ENCODE measurements around the gene FAM13A.
"Not testable (repeated sequence)": the region's sequence is repeated elsewhere in the genome, so short reads cannot be mapped to it uniquely, and the experiment has no call there.

The FAM13A gene

GRCh38 chr4:88995874-88996273, 61.1 kb downstream of the FAM13A start:
- no peak for TF ChIP-seq CTCF (IDR thresholded peaks at IDR 0.05; ENCODE audit: borderline replicate concordance, control extremely low read depth, extremely low read depth, insufficient read depth, missing control alignments)
- in situ Hi-C loops (cut with MboI; ENCODE audit: low sequenced_read_pairs, unreplicated experiment): no loop called here

DNA sequence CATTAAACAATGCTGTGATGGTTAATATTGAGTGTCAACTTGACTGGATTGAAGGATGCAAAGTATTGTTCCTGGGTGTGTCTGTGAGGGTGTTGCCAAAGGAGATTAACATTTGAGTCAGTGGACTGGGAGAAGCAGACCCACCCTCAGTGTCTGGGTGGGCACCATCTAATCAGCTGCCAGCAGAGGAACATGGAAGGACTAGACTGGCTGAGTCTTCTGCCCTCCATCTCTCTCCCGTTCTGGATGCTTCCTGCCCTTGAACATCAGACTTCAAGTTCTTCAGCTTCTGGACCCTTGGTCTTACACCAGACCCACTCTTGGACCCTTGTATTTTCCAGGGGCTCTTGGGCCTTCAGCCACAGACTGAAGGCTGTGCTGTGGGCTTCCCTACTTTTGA, 61.7 kb downstream of the FAM13A start:
- DNase-seq (ENCODE audit: low spot score); in situ Hi-C loops (cut with MboI; ENCODE audit: low sequenced_read_pairs, unreplicated experiment): not testable (repeated sequence)

More at GRCh38 chr4:88995874-88996273, 61.1 kb downstream of the FAM13A start:
- DNase-seq (ENCODE audit: low spot score): no peak

GRCh38 chr4:88993246-88993645, 63.7 kb downstream of the FAM13A start:
- DNase-seq (ENCODE audit: low spot score): no peak
- no peak for TF ChIP-seq CTCF (IDR thresholded peaks at IDR 0.05; ENCODE audit: borderline replicate concordance, control extremely low read depth, extremely low read depth, insufficient read depth, missing control alignments)
- in situ Hi-C loops (cut with MboI; ENCODE audit: low sequenced_read_pairs, unreplicated experiment): no loop called here

- no peak for TF ChIP-seq CTCF (IDR thresholded peaks at IDR 0.05; ENCODE audit: borderline replicate concordance, control extremely low read depth, extremely low read depth, insufficient read depth, missing control alignments)
- DNase-seq (ENCODE audit: low spot score): no peak
- in situ Hi-C loops (cut with MboI; ENCODE audit: low sequenced_read_pairs, unreplicated experiment): no loop called here
These were observed 65.2 kb downstream of the FAM13A start for GRCh38 chr4:88991746-88992145.

GRCh38 chr4:88989990-88990389, 67.0 kb downstream of the FAM13A start:
- no peak for TF ChIP-seq CTCF (IDR thresholded peaks at IDR 0.05; ENCODE audit: borderline replicate concordance, control extremely low read depth, extremely low read depth, insufficient read depth, missing control alignments)
- no peak for DNase-seq (ENCODE audit: low spot score)
- in situ Hi-C loops (cut with MboI; ENCODE audit: low sequenced_read_pairs, unreplicated experiment): no loop called here

- no peak for TF ChIP-seq CTCF (IDR thresholded peaks at IDR 0.05; ENCODE audit: borderline replicate concordance, control extremely low read depth, extremely low read depth, insufficient read depth, missing control alignments)
- DNase-seq (ENCODE audit: low spot score): no peak
- in situ Hi-C loops (cut with MboI; ENCODE audit: low sequenced_read_pairs, unreplicated experiment): no loop called here
These were observed 71.8 kb downstream of the FAM13A start for GRCh38 chr4:88985088-88985773.

- no peak for TF ChIP-seq CTCF (IDR thresholded peaks at IDR 0.05; ENCODE audit: borderline replicate concordance, control extremely low read depth, extremely low read depth, insufficient read depth, missing control alignments)
- no peak for DNase-seq (ENCODE audit: low spot score)
- in situ Hi-C loops (cut with MboI; ENCODE audit: low sequenced_read_pairs, unreplicated experiment): no loop called here
These were observed 74.2 kb downstream of the FAM13A start for GRCh38 chr4:88982757-88983156.

Data from GM13976 (cell line).